ENCODE results near the gene USP22. TPM values are rescaled to one million over a fixed set of nuclear protein-coding genes. Genes with fewer than 3 reads are reported as not detected.

The USP22 gene
- total RNA-seq, 3 donors from 2014 or later = 162 to 168 (median 168) TPM

- H3K9me3 ChIP-seq = no peaks in the 10 kb centered on the region
- H3K4me1 ChIP-seq (ENCODE audit: low read depth) = peaks cover 5% of the 10 kb centered on the region
- DNase-seq = no peak
- H3K4me3 ChIP-seq = no peak overlapping the region
- no peak for ATAC-seq
- H3K36me3 ChIP-seq (ENCODE audit: low read depth) = no peaks in the 10 kb centered on the region
- TF ChIP-seq CTCF (IDR thresholded peaks at IDR 0.05) = no peak
- intact Hi-C loops (cut with DNase I, micrococcal nuclease) = no loop called here
Measured at GRCh38 chr17:21029515-21029914, 13.3 kb downstream of the USP22 start.

- Histone ChIP-seq H3K4me3 (no peak overlapping the region), H3K4me1 (ENCODE audit: low read depth) (peaks cover 7% of the 10 kb centered on the region), H3K9me3 (no peaks in the 10 kb centered on the region), H3K36me3 (ENCODE audit: low read depth) (no peaks in the 10 kb centered on the region)
- TF ChIP-seq CTCF (IDR thresholded peaks at IDR 0.05) = no peak
- intact Hi-C loops (cut with DNase I, micrococcal nuclease) = no loop called here
- no peak for DNase-seq
- peak; percentile 35 for ATAC-seq
Measured at GRCh38 chr17:21029036-21029435, 13.8 kb downstream of the USP22 start.

- no peak for ATAC-seq
- no peak for DNase-seq
- H3K36me3 ChIP-seq (ENCODE audit: low read depth) = no peaks in the 10 kb centered on the region
- H3K4me3 ChIP-seq = no peak overlapping the region
- intact Hi-C loops (cut with DNase I, micrococcal nuclease) = no loop called here
- no peak for TF ChIP-seq CTCF (IDR thresholded peaks at IDR 0.05)
- H3K9me3 ChIP-seq = no peaks in the 10 kb centered on the region
- peaks cover 9% of the 10 kb centered on the region for H3K4me1 ChIP-seq (ENCODE audit: low read depth)
Measured at GRCh38 chr17:21028192-21028591, 14.6 kb downstream of the USP22 start.

GRCh38 chr17:21027031-21027430, 15.8 kb downstream of the USP22 start:
- no peak for TF ChIP-seq CTCF (IDR thresholded peaks at IDR 0.05)
- Histone ChIP-seq H3K4me1 (ENCODE audit: low read depth) (peaks cover 9% of the 10 kb centered on the region), H3K36me3 (ENCODE audit: low read depth) (no peaks in the 10 kb centered on the region), H3K4me3 (no peak overlapping the region), H3K9me3 (no peaks in the 10 kb centered on the region)
- no peak for ATAC-seq
- intact Hi-C loops (cut with DNase I, micrococcal nuclease) = no loop called here
- no peak for DNase-seq

GRCh38 chr17:21025451-21025850, 17.4 kb downstream of the USP22 start:
- DNase-seq (no peak), ATAC-seq (no peak)
- intact Hi-C loops (cut with DNase I, micrococcal nuclease) = no loop called here
- H3K9me3 ChIP-seq = no peaks in the 10 kb centered on the region
- H3K4me3 ChIP-seq = no peak overlapping the region
- H3K4me1 ChIP-seq (ENCODE audit: low read depth) = peaks cover 9% of the 10 kb centered on the region
- no peaks in the 10 kb centered on the region for H3K36me3 ChIP-seq (ENCODE audit: low read depth)
- no peak for TF ChIP-seq CTCF (IDR thresholded peaks at IDR 0.05)

GRCh38 chr17:21024024-21024423, 18.8 kb downstream of the USP22 start:
- ATAC-seq (no peak), DNase-seq (no peak)
- intact Hi-C loops (cut with DNase I, micrococcal nuclease) = no loop called here
- Histone ChIP-seq H3K9me3 (no peaks in the 10 kb centered on the region), H3K4me1 (ENCODE audit: low read depth) (peaks cover 4% of the 10 kb centered on the region), H3K36me3 (ENCODE audit: low read depth) (peaks cover 4% of the 10 kb centered on the region), H3K4me3 (no peak overlapping the region)
- no peak for TF ChIP-seq CTCF (IDR thresholded peaks at IDR 0.05)
